NCI-H1417 treated with DMSO at 0.1 percent for 48 hours (cell line): ENCODE results near the gene C3orf22.
"Not testable (repeated sequence)": the region's sequence is repeated elsewhere in the genome, so short reads cannot be mapped to it uniquely, and the experiment has no call there.

Experiments used
- DNase-seq: peaks from one replicate; lab custom pipeline; 2025; lab: John Stamatoyannopoulos, UW

Gene C3orf22

GRCh38 chr3:126542340-126543241, 16.1 kb downstream of the C3orf22 start:
- DNase-seq: no peak

GRCh38 chr3:126541628-126542339, 16.9 kb downstream of the C3orf22 start:
- no peak for DNase-seq

- DNase-seq: no peak
Observed at GRCh38 chr3:126540951-126541627, 17.6 kb downstream of the C3orf22 start.

GRCh38 chr3:126540342-126540849, 18.3 kb downstream of the C3orf22 start:
- DNase-seq: no peak

GRCh38 chr3:126539558-126540250, 19.0 kb downstream of the C3orf22 start:
- no peak for DNase-seq

DNA sequence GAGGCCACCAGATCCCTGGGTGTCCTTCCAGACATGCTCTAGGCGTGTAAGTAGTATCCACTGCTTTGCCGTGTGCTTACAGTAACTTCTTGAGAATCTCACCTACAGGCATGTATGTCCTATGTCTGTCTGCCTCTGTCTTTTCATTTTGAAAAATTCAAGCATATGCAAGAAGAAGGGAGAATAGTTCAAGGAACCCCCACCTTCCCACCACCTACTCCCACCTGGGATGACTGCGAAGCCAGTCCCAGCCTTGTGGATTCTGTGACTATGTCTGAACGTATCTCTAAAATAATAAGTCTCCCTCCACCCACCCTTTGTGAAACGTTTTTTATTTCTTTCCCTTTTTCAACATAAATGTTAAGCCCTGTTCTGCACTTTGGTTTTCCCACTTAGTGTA, 19.8 kb downstream of the C3orf22 start:
- DNase-seq: no peak

- no peak for DNase-seq
Observed at GRCh38 chr3:126538316-126538715, 20.4 kb downstream of the C3orf22 start.

- no peak for DNase-seq
Observed at GRCh38 chr3:126537730-126538281, 20.9 kb downstream of the C3orf22 start.

DNA sequence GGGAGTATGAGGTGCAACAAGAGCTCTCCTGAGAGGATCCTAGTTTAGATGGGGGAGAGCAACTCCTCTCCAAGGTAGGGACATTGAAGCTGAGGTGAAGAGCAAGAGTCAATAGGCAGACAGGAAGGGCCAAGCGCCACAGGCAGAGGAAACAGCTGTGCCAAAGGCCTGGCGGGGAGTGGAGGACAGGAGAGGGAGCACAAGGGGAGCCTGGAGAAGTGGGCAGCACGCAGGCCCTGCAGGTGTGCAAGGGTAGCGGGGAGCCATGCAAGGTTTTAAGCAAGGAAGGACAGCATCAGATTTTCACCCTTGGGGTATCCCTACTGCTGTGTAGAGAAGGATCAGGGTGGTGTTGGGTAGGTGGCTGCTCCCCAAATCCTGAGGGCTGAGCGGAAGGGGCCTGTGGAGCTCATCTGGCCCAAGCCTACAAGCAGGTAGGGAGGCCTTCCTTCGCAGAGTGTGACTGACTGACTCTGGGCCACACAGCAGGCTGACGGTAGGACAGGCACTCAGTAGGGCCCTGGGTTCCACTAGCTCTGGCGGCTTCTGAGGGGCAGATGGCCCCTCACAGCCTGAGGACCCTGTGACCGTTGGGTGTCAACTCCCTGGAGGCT, 21.5 kb downstream of the C3orf22 start:
- DNase-seq: no peak

GRCh38 chr3:126536126-126536525, 22.6 kb downstream of the C3orf22 start:
- no peak for DNase-seq

- no peak for DNase-seq
Observed at GRCh38 chr3:126535636-126536035, 23.1 kb downstream of the C3orf22 start.

DNA sequence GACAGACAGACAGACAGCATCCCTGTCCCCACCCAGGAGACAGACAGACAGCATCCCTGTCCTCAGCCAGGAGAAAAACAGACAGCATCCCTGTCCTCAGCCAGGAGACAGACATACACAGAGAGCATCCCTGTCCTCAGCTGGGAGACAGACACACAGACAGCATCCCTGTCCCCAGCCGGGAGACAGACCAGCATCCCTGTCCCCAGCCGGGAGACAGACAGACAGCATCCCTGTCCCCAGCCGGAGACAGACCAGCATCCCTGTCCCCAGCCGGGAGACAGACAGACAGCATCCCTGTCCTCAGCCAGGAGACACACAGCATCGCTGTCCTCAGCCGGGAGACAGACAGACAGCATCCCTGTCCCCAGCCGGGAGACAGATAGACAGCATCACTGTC, 24.0 kb downstream of the C3orf22 start:
- DNase-seq: not testable (repeated sequence)

- DNase-seq: no peak
Observed at GRCh38 chr3:126533506-126533905, 25.2 kb downstream of the C3orf22 start.

- DNase-seq: no peak
Observed at GRCh38 chr3:126531051-126531330, 27.7 kb downstream of the C3orf22 start.

DNA sequence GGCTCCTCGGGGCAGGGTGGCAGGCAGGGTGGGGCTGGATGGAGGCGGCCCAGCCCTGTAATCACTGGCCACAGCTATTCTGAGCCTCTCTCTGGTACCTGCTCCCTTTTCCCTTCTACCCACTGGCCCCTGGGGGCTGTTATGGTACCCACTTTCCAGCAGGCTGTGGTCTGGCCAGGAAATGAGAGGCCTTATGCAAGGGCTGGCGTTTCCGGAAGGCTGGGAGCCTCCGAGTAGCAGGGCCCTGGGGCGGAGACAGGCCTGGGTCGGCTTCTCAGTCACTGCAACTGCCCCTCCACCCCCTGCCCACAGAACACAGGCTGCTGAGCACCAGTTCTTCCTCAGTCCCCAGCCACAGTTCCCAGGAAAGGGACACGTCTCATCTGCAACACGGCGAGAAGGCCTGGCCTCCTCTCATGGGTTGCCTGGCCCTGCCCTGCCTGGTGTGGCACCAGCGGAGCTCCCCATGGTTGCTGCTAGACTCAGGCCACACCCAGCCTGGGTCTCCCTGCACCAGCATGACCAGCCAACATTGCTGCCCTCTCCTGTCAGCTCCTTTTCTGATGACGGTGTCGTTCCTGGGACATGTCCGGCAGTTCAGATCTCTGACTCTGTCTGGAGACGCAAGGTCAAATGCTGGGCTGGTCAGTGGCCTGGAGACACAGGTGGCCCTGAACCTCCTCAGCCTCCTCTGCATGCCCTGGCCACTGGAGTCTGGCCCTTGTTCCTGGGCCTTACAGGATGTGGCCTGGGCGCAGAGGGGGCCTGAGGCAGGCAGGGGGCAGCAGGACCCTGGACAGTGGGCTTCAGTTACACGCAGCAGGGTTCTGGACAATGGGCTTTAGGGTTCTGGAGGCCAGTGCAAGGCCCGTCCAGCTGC, 28.3 kb downstream of the C3orf22 start:
- no peak for DNase-seq

- no peak for DNase-seq
Observed at GRCh38 chr3:126529585-126530170, 29.1 kb downstream of the C3orf22 start.

DNA sequence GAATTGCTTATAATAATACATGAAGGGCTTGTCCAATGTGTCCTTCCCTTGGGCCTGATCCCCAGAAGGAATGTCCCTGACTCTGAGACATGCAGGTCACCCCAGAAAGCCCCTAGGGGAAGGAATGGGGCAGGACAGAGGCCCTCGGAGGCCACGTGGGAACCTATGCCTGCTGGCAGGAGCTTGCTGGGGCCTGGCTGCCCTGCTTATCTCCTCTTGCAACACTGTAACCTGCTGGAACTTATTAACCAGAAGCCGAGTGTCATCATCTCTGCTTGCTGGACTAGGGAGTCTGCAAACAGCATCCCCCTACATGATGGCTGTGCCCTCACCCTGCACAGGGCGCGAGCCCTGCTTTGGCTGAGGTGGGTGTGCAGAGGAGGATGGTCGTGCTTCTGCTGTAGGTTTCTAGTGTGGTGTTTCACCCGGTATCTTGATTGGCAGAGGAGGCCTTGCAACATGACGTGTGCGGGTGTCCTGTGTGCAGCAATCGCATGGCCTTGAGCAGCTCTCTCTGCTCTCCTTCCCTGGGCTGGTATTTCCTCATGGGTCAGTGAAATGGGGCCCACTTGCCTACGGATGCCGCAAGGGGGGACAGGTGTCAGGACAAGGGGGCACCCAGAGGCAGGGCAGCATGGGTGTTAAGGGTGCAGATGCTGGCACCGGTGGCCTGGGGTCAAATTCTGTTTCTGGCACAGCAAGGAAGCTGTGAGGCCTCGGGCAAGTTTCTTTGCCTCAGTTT, 29.8 kb downstream of the C3orf22 start:
- no peak for DNase-seq

GRCh38 chr3:126528419-126528799, 30.3 kb downstream of the C3orf22 start:
- no peak for DNase-seq
